HTR-8/SVneo (cell line): ENCODE results near the gene GFOD1.

Source experiments
- DNase-seq: peaks from one replicate; pipeline ENCODE4 v3.0.0; 2011; ENCODE audit warnings: low spot score, mixed read lengths; ENCODE audit not compliant: insufficient read length
- FAIRE-seq: peaks from 2 replicates; lab custom pipeline; 2011; peaks lifted over from hg19 to GRCh38; lab: Jason Lieb, UNC

The GFOD1 gene, protein sequence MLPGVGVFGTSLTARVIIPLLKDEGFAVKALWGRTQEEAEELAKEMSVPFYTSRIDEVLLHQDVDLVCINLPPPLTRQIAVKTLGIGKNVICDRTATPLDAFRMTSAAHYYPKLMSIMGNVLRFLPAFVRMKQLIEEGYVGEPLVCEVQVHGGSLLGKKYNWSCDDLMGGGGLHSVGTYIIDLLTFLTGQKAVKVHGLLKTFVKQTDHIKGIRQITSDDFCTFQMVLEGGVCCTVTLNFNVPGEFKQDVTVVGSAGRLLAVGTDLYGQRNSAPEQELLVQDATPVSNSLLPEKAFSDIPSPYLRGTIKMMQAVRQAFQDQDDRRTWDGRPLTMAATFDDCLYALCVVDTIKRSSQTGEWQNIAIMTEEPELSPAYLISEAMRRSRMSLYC

DNA sequence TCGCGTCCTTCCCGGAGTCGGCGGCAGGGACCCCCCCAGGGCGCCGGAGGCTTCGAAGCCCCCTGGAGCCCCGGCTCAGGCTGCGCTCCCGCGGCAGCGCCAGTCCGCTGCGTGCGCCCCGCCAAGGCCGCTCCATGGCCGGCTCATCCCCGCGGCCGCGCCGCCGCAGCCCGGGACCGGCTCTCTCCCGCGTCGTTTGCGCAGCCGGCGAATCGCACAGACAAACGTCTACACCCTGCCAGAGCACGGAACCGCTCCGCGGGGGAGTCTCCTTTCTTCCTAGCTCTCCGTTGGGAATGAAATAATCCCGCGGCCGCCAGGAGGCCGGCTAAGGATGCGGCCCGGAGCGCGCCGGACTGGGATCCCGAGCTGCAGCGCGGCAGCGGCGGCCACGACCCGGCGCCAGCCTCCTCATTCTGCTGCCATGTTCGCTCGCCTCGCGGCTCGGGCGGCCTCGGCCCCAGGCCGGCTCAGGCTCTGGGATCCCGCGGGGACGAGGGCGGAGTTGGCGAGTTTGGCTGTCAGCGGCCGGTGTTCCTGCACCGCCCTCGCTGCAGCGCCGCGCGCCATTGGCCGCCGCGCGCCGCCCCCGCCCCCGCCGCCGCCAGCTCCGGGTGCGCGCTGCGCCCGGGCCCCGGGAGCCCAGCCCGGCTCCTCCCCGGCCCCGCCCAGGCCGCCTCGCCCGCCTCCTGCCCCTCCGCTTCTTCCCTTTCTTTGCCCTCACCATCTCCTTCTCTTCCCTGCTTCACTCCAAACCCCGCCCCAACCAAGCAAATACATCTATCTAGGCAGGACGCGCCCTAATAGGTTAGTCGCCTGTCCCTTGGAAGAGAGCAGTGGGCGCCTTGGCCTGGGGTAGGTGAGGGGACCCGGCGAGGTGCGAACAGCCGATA lies at the start of gene GFOD1:
Gene GFOD1 (minus strand): TSS at position 479 of the 893 bp plus-strand sequence. CDS start 710 bp downstream, outside the sequence.
- DNase-seq (peak; percentile 85), FAIRE-seq (peak; percentile 72)

DNA sequence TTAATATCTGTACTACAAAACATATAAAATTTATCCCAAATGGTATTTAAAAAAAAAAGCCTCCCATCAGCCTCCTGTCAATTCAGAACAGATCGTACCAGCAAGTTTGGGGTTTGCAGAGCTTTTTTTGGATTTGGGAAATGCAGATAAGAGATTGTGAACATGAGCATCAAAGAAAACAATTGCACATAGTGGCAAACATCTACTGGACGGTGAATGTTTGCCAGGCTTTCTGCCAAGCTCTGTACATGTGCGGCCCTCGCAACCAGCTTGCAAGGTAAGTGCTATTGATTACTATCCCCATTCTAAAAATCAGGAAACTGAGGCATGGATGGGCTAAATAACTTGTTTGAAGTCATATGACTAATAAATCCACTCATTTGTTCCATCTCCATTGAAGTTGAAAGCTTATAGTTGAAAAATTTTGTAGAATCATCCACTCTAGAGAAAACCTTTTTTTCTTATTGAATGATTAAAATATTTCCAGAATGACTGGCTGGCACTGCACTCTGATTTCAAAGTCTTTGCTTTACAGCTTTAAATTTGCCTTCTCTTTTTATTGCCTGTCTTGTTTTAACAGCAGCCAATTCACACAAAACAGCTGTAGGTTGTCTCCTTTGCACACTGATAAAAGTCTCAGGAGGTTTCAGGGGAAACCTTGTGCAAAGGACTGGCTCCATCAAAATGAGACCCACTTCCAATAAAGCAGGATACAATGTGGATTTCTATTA lies 49.6 kb upstream of the GFOD1 start:
- FAIRE-seq (no peak), DNase-seq (no peak)

DNA sequence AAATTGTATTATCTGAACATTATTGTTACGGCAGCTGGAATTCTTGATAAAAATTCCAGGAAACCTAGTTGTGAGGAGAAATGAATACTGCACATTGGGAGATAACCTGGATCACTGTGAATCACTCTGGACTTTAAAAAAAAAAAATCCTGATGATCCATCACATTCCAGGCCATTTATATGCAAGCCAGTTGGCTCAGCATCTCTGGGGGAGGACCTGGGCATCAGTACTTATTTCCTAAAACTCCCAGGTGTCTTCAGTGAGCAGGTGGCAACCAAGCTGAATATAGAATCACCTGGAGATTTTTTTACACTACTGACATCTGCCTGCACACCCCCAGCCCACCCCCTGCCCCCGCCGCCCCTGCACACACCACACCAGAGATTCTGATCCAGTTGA lies 47.9 kb upstream of the GFOD1 start:
- FAIRE-seq (no peak), DNase-seq (no peak)

DNA sequence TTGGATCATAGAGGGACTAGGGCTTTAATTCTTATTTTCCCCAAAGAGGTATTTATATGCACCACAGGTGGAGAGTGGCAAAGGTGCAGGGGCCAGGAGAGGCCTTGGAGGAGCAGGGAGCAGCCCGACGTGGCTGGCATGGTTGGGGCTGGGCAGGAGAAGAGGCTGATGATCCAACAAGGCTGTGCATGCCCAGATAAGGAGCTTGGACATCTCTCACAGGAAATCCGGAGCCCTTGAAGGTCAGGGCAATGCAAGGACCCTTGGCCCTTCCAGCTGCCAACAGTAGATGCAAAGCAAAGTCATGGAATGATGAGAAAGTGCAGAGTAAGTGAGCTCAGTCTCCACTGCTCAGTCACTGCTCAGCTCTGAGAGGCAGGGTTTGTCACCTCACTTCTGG lies 47.1 kb upstream of the GFOD1 start:
- FAIRE-seq (no peak), DNase-seq (no peak)

DNA sequence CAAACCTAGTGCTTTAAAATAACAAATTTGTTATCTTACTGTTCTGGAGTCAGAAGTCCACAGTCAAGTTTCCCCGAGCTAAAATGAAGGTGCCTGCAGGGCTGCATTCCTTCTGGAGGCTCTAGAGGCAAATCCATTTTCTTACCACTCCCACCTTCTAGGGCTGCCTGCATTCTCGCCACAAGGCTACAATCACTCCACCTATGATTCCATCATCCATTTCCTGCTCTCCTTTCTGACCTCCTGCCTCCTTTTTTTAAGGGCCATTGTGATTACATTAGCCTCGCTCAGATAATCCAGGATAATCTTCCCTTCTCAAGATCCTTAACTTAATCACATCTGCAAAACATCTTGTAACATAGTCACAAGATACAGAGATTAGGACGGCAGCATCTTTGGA lies 44.6 kb upstream of the GFOD1 start:
- DNase-seq (no peak), FAIRE-seq (no peak)

DNA sequence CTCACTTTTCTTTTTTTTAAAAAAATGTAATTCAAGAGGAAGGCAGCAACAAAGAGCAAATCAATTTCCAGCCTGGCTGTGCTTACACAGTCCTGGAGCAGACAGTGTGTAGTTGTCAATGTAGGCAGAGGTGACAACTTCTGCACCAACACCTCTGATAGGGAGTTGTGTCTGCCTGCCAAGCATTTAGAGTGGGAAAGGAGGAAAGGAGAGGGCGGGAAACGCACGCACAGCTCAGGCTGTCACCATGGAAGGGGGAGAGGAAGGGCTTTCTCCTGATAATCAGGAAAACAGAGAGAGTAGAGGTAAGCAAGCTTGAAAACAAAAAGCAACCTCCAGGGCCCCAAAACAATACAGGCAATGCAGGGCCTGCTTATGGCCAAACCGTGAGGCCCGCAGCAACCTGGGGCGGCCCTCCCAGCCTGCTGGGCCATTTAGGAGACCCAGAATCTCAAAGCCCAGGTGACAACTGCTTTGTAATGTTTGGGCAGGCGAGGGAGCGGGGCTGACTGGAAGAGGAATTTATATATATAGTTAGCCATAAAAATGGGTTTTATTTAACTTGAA lies 41.5 kb upstream of the GFOD1 start:
- FAIRE-seq (no peak), DNase-seq (no peak)

DNA sequence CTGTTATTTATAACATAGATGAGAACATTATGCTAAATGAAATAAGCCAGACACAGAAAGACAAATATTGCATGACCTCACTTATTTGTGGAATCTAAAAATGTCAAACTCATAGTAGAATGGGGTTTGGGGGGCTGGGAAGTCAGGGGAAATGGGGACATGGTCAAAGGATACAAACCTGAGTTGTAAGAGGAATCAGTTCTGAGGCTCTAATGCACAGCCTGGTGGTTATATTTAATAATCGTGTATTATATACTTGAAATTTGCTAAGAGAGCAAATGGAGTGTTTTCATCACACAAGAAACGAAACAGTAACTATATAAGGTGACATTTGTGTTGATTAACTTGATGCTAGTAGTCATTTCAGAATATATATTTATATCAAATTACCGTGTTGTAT lies 40.8 kb upstream of the GFOD1 start:
- DNase-seq, result no peak
- no peak for FAIRE-seq

DNA sequence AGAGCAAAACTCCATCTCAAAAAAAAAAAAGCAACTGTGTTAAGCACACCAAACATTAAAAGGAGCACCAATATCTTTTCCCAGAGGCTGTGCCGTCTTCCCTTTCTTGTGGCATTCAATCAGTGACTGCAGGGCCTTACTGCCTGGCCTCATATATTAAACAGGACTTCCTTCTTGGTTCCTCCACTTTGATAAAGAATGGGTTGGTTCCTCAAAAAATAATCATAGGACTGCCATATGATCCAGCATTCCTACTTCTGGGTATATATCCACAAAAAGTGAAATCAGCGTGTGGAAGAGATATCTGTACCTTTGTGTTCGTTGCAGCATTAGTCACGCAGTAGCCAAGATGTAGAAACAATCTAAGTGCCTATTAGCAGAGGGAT lies 40.3 kb upstream of the GFOD1 start:
- no peak for DNase-seq
- no peak for FAIRE-seq

DNA sequence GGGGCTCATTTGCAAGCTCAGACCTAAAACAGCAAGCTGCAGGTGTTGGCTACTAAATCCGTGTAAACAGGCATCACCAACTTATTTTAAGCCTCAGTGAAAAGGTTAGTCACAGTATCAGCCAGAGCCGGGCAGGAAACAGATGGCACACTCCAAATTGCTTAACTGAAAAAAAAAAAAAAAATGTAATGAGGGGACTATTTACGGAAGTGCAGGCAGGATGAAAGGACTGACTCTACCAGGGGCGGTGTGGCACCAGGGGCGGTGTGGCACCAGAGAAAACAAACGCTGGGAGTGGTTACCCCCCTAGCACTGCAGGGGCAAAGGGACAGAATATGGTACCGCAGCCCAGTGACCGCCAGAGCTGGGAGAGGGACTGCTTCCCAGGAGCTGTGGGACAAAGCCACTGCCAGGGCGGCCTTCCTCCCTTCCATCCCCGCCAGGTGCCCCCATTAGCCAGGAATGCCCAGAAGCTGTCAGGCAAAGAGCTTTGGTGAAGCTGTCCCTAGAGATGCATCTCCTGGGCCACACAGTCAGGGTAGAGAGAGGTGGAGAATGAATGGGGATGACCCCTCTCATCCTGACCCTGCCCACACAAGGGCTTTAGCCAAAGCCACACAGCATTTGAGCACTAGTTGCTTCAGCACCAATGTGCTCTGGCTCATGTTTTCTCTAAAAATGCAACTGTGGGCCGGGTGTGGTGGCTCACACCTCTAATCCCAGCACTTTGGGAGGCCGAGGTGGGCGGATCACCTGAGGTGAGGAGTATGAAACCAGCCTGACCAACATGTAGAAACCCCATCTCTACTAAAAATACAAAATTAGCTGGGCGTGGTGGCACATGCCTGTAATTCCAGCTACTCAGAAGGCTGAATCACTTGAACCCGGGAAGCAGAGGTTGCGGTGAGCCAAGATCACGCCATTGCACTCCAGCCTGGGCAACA lies 39.6 kb upstream of the GFOD1 start:
- no peak for FAIRE-seq
- no peak for DNase-seq

DNA sequence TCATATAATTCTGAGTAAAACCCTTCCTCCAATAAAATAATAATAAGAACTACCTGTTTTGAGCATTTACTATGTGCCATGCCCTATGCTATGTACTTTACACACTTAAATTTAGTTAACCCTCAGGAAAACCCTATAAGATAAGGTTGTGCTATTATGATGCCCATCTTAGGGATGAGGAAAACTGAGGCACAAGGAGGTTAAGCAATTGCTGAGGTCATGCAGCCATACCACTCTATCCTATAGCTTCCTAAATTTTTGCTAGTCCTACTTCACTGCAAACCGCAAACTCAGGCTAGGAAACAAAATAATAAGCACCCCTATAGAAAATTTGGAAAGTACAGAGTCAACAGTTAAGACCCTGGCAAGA lies 38.9 kb upstream of the GFOD1 start:
- FAIRE-seq, result no peak
- DNase-seq, result no peak

DNA sequence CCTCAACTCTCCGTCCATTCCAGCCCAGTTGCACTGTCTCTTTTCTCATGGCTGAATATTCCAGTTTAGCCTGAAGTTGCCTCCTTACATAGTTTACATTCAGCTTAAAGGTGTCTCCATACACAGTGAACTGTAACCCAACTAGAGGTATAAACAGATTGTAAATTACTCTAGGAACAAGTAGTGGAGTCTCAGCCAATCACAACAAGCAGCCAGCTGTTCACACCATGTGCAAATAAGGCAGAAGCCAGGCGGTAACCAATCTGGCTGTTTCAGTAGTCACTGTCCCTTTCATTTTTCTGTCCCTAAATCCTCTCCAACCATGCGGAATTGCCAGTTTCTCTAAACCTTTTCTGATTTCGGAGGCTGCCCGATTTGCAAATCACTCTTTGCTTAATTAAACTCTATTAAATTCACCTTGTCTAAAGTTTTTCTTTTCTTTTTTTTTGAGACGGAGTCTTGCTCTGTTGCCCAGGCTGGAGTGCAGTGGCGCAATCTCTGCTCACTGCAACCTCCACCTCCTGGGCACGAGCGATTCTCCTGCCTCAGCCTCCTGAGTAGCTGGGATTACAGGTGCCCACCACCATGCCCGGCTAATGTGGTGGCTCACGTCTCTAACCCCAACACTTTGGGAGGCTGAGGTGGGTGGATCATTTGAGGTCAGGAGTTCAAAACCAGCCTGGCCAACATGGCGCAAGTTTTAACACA lies 37.6 kb upstream of the GFOD1 start:
- no peak for FAIRE-seq
- DNase-seq, result no peak

DNA sequence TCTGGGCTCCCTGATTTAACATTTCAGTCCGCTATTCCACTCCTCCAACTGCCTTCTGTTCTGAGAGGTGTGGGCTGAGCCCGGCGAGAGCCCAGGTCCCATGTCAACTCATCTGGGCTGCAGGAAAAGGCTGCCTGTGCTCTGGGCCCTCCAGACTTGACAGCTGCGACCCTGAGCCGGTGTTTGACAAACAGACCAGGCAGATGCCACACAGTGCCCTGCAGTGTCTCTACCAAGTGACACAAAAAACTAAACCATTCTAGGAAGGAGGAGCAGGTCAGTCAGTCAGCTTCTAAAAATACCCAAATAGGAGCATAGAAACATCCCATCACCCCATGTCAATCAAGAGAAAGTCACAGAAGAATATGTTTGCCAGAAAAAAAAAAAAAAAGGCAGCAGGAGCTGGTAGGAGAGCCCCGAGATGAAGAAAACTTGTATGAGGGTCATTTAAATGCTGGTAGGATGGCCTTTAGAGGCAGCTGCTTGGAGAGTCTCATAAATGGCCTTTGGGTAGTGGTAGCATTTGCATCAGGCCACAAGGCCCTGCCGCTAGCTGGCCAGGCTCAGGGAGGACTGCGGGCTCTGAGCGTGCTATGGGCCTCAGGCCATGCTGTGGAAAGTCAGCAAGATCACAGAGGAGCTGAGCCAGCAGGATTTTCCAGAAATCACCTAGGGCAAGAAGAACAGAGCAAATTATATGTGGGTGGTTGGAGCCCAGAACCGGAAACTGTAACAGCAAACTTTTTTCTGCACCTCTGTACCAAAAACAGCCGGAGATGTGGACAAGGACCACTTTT lies 36.6 kb upstream of the GFOD1 start:
- no peak for DNase-seq
- FAIRE-seq, result no peak

DNA sequence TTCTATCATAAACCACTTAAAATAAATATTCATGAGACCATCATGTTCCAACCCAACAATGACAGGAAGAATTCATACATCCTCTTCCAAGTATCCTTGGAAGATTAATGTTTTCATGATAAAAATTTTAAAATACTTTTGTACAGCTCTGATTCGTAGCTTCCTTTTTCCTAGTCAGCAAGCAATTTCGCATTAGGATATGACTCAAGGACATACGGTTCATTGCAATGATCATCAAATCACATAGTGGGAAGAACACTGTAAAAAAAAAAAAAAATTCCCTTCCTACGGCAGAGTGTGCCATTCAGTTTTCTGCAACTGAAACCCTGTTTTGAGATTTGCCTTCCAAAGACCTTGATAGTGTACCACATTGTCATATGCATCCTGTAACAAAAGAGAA lies 35.3 kb upstream of the GFOD1 start:
- DNase-seq (no peak), FAIRE-seq (no peak)

DNA sequence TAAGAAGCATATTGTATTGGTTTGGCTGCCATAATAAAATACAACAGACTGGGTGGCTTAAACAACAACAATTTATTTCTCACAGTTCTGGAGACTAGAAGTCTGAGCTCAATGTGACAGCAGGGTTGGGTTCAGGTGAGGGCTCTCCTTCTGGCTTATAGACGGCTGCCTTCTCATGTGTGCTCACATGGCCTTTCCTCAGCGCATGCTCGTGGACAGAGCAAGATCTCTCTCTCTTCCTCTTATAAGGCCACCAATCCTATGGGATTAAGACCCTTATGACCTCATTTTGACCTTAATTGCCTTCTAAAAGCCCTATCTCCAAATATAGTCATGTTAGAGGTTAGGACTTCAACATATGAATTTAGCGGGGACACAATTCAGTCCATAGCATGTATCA lies 32.4 kb upstream of the GFOD1 start:
- FAIRE-seq (no peak), DNase-seq (no peak)

DNA sequence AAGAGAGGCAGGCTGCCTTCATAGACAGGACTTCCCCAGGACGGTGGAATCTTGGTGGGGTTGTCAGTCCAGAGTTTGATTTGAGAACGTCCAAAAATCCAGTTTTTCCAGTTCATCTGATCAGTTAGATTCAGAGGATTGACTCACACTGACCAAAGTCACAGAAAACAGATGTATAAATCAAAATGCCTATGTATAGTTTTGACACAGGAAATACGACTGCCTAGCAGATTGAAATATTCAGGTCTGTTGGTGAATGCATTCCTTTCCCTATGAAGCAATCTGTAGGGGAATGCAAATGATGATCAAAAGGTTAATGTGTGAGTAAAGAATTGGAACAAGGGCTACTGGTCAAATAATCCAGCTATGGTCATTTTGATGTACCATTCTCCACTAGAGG lies 29.7 kb upstream of the GFOD1 start:
- peak; percentile 58 for DNase-seq
- FAIRE-seq, result no peak

DNA sequence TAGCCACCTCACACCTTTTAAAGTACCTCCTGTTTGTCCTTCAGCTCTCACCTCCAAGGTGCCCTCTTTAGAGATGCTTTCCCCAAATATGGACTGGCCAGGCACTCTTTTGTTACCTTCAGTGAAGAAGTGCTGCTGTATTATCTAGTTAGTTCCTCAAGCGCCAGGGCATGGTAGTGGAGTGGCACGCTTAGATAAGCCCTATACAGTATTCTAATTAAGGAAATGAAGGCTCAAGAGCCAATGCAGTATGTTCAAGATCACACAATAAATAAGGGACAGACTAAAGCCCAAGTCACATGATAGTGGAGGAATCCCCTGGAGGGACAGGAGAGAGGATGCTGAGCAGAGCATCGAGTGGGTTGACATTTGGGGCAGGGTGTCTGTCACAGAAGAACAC lies 28.5 kb upstream of the GFOD1 start:
- FAIRE-seq, result no peak

DNA sequence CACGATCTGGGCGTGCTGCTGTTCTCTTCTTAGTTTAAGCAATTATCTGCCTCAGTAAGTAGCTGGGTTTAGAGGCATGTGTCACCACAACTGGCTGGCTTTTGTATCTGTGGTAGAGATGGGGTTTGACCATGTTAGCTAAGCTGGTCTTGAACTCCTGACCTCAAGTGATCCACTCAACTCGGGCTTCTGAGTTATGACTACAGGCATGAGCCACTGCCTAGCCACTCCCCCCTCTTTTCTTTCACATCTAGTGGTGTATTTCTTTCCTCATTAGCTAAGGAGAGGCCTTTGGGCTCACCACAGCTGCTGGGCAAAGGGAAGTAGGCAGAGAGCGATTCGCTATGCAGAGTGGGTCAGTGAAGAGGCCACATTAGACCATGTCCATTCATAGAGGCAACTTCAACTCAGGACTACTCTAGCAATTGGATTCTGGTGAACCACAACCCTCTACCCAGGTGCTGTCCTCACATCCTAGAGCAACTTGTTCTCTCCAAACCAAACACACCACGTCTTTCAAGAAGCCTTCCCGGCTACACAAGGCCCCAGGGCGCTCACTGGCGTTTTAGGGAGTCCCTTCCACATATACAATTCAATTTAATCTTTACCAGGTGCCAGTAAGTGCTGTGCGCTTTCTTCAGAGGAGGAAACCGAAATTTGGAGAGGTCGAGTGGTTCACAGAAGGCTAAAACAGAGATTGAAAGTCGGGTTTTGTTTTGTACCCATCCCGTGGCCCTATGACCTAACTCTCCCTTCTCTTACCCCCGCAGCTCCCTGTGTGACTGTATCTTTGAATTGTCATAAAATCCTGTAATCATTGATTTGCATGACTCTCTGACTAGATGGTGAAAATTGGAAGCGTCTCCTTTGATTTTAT lies 26.5 kb upstream of the GFOD1 start:
- FAIRE-seq (no peak), DNase-seq (no peak)

More for the DNA sequence above, 28.5 kb upstream of the GFOD1 start:
- DNase-seq, result no peak
